GM18858 (cell line): Measurements from ENCODE around the gene MVB12B.

Source experiments
- ATAC-seq: cut with Tn5 transposase; IDR thresholded peaks from one replicate; pipeline ENCODE4 v1.9.1; 2021; ENCODE audit not compliant: unreplicated experiment

Gene MVB12B

DNA sequence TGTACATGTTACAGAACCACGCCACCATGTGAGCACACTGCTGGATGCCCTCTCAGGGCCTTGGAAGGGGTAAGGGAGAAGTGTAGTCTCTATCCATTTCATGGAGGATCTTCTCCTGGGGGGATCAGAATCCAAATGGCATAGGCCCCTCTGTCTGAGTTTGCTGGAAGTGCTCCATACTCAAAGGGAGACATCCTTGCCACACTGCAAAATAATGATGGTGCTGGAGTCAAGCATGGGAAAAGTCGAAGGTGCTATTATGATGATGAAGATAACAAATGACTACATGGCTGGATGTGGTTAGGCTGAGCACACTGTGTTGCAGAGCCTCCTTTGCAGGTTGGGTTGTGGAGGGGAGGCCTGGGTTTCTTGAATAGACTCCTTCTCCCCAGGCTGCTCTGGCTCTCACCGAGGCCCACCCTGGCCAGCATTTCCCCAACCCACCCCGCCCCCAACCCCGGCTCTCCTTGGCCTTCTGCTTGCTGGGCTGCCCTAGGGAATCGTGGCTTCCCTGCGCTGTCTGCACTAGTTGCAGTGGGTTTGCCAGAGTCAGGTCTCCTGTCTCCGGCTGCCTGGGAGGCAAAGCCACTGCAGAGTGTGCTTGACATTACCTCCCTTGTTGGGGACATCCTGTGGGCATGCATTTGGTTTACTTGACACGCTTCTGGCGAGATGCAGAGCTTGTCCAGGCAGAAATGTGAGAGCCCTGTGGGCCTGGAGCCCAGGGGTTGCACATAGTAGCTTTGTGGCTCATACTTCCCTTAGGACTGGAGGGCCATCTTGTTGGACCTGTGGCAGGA is 3.0 kb downstream of the MVB12B start:
- ATAC-seq = no peak

DNA sequence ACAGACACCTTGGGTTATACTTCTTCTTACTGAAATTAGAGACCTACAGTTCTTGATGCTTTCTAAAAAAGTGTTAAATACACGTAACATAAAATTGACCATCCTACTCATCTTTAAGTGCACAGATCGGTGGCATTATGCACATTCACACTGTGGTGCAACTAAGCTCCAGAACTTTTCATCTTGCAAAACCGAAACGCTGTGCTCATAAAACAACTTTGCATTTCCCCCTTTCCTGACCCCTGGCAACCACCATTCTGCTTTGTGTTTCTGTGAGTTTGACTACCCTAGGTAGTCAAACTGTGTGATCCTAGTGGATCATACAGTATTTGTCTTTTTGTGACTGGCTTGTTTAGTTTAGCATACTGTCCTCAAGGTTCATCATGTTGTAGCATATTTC is 3.9 kb downstream of the MVB12B start:
- ATAC-seq = no peak

DNA sequence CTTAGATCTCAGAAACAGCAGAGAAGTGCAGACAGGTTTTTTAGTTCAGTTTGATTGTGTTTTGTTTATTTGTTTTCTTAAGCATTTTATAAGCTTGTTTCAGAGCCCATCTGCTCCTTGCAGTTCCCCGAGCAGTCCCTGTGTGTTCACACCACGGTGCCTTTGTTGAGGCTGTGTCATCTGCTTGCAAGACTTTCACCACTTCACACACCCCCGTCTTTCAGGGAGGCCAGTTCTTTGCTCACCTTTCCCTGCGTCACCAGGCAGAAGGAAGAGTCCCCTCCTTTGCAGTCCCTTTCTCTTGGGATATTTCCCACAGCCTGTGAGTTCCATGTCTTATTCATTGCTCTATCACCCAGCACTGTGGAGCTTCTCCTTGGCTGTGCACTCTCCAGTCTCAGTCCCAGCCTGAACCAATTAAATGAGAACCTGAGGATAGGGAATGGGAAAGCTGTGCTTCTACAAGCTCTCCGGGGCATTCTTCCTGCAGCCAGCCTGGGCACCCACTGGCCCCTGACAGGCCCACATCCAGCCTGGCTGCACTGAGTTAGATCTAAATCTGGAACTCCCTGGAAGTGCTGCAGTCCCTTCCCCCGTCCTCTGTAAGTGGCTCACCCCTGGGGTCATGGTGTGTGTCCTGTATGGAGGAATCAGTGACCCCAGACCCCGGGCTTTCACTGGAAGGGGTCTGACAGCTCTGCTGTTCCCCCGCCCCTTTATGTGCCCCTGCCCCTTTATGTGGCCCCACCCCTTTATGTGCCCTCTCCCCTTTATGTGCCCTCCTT is 5.5 kb downstream of the MVB12B start:
- no peak for ATAC-seq

DNA sequence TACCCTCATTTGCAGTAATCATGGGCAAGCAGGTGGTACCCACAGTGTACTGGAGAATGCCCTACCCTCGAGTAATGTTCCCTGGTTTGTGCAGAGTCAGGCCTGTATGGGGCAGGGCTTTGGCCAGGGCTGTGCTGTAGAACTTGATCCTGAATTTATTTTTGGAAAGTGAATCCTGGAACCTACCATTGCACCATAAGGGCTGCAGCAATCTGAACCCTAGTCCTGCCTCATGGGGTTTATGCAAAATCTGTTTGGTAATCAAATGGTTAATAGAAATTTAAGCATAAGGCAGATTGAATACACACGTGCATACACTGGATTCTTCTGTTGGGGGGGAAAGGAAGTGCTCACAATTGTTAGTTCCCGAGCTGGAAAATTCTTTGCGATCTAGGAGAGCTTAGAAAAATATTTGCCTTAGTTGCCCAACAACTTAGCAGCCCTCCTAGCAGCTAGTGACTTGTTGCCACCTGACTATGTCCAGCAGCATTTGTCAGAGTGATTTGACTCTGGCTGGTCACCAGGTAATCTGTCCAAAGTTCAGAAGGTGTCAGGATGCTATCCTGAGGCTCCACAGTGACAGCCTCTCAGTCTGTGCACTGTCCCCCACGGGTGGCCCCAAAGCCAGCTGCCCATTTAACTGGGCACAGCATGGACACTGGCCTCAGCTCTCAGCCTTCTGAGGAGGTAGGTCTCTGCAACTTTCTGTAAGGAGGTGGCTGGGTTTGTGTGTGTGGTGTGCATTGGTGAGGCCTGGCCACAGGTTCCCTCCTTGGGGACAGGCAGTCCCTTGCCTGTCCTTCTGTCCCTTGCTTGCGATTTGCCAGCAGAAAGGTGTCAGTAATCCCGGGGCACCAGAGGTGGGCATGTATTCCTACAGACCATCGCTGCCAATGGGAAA is 8.3 kb downstream of the MVB12B start:
- no peak for ATAC-seq

DNA sequence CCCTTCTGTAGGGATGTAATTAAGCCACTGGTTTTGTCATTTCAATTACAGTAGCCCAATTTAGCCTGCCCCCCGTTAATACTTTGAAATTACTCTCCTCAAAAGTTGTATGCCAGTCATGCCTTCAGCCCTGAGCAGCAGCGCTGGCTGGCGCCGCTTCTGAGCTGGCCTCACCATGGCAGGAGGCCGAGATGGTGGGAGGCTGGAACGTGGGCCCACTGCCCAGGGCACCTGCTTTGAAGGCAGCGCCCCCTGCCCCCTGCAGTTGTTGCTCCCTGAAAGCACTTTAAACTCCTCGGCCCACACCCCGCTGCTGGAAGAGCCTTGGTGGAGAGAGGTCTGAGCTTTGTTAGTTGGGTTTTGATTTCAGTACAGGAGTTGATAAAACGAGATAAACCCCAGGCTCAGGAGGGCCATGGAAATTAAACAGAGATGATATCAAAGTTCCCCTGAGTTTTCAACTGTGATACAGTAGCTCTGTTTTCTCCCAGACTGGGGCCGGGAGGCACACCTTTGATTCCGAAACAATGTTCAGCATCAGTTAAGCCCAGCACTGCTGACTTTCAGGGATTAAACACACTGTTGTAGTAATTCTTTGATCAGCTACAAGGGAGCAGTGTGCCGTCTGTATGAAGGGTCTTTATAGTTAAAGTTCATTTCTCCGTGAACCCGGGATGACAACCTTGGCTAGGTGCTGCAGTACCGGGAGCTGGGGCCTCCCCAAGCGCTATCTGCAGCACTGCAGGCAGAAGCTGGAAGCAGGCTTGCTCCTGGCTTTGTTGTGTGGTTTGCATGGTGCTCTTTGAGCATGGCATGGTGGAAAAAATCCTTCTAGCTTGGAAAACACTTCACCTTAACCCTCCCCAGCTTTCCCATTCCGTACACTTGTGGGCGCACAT is 9.5 kb downstream of the MVB12B start:
- ATAC-seq = no peak

DNA sequence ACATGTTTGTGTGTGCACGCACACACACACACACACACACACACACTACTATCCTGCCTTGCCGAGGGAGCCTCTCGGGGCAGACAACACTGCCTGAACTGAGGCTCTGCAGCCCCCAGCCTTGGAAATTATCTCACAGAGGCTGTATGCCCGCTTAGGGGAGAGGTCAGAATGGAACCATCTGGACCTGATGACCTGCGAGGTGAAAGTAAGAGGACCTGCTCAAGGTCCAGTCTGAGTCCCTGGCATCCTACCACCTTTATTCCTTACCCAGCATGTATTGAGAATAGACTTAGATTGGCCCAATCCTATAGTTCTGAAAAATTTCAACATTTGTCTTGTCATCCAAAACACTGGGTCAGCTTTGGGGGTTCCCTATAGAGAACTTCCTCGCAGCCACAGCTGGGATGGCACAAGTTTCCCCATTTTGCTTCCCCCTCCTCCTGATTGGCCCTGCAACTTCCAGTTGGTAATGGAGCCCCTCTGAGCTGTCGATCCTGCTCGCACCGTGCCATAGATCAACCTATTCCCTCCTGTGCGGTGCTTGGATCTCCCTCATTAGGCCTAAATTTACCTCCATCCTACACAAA is 10.2 kb downstream of the MVB12B start:
- ATAC-seq = no peak

DNA sequence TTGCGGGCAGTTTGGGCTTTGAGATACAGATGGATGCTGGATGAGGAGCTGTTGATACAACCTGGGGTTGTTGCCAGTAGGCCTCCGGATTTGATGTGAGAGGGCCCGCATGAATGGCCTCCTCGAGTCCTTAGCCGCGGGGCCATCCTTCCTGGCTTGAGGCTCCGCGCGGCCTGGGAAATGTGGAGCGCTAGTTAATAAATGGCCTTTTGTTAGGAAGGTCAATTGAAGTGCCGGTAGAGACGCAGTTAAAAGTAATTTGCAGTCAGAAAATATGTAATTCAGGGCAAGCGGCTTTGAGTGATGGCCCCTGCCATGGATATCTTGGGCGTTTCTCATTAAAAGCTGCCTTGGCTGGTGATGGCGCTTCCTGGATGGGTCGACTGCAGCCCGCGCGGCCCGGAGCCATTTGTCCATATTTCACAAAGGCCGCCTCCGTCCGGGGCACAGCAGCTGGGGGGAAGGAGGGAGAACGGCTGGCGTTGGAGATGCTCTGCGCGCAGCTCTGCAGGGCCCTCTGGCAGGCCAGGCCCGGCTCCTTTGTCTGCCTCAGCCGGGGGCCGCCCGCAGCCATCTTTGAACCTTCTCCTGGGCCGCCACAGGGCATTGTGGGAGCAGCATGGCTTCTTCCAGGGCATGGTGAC is 11.2 kb downstream of the MVB12B start:
- no peak for ATAC-seq

DNA sequence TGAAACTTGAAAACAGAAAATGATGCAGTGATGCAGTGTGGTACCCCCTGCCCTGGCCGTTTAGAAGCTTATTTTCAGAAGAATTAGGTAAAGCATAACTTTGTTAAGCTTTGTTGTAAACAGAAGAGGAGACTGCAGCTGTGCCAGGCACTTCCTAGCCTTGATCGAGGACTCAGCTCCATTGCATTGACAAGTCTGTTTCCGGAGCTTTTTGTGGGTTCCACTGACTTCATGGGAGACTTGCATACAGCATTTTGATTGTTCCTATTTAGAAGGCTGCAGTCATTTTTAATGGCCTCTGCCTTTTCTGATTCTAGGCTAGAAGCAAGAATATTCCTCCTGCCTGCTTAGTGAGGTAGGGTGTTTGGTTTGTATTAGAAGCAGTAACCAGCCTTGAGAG is 12.3 kb downstream of the MVB12B start:
- no peak for ATAC-seq

DNA sequence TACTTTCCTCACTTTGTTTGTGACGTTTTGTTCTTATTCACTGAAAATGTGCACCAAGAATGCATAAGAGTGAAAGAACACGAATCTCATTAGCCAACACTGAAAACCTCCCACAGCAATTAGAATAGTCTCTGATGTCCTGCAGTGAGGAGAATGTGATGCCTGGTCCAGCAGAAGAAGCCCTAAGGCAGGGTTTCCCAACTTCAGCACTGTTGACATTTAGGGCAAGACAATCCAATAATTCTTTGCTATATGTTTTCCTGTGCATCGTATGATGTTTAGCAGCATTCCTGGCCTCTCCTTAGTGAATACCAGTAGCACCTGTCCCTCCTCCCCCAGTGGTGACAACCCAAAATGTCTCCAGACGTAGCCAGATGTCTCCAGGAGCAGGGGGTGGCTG is 14.8 kb downstream of the MVB12B start:
- ATAC-seq = no peak

DNA sequence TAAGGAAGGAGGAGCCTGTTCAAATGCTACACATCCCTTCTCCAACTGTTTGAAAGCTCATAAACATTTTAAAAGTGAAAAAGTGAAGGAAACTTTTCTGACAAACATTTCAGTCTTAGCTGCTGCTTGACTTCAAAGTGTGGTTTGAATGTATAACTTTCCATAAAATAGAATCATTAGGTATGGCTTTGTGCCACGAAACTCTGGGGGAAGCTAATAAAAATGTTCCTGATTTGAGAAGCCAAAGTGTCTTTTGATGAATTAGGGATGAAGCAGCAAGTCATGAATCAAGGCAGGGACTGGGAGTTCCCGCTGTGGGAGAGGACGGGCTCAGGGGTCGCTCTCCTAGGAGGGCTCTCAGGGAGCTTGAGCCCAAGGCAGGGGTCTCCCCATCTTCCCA is 15.3 kb downstream of the MVB12B start:
- ATAC-seq = no peak

DNA sequence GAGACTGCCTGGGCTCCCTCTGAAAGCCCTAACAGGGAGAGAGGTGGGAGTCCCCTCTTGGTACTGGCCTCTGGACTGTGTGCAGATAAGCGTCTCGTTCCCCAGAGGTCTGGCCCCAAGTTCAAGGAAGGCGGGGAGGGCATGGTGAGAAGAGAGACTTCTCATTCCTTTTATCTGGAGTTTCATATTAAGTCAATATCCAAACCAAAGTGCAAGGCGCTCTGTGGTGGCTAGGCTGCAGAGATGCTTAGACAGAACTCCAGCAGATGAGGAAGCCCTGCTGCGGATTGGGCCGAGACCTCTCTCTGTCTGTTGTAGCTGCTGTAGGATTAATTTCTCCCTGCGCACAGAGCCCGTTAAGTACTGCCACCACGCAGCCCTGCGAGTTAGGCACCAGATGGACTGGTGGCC is 16.0 kb downstream of the MVB12B start:
- ATAC-seq = no peak

DNA sequence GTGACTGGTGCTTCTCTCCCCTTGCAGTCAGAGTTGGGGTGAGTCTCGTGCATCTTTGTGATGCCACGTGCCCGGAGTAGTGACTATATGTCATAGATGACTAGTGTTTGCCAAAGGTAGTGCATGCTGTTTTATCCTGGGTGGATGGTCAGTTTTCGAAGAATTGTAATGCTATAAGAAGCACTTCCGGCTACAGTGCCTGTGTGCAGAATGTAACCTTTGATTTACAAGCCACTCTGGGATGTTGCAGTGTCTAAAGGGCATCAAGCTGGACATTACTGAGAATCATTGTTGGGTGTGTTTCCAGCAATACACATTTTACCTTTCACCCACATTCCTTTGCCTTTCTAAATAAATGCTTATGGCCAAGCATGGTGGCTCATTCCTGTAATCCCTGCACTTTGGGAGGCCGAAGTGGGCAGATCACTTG is 16.7 kb downstream of the MVB12B start:
- no peak for ATAC-seq

DNA sequence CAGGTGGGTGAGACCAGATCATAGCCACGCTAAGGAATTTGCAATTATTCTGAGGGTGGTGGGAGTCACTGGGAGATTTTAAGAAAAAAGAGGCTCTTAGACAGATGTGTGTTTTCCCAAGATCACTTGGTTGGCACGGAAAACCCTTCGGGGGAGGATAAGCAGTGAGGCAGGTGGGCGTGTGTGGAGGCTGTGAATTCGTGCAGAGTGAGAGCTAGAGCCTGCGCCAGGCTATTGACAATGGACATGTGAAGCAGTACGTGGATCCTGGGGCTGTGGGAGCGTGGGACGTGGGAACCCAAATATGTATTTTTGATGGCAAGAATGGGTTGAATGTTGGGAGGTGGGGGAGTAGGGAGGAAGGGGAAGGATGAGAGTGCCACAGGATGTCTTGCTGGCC is 19.4 kb downstream of the MVB12B start:
- no peak for ATAC-seq

DNA sequence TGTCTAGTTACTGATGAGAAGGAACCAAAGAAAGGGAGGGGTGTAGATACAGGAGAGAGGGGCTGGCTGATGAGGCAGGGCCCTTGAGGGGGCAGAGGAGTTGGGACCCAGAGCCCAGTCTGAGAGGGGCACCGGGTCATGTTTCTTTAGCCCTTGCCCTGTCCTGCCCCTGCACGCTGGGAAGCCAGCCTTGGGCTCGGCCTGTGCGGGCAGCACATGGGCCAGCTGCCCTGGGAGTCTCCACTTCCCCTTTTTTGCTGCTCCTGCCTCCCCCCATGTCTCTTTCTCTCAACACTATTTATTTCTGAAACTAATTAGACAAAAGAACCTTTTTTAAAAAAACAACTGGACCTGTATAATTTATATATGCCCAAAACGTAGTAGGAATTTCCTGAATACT is 20.5 kb downstream of the MVB12B start:
- ATAC-seq = no peak

DNA sequence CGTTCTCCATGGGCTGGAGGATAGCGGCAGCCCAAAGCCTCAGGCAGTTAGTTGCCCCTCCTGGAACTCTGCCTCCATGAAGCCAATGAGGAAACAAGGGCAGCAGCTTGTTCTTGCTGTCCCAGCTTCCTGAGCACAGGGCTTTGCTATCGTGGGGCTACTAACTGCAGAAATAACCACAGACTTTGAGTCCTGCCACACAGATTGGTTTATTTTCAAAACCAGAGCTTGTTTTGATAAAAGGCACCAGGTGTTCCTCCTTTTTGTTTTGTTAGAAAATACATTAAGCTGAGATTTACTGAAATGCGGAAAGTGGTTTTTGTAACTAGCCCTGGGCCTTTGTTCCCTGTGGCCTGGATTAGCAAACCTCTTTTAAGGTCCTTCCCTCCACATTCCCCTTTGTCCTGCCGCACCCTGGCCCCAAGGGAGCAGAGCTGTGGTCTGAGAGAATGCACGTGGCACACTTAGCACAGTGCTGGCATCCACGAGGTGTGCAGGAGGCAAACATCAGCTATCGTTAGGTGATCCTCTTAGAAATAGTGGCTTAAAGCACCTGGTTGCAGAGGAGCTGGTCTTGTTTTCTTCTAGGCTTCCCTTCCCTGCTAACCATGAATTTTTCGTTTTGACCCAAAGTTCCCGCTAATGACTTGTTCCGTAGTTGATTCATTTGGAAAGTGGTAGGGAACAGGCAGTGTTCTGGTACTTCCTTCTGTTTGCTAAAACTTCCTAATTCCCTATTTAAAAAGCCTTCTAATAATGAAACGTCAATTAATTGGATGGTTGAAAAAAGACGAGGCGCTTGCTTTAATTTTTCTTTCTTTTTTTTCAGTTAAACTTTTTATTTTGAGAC is 21.5 kb downstream of the MVB12B start:
- no peak for ATAC-seq

DNA sequence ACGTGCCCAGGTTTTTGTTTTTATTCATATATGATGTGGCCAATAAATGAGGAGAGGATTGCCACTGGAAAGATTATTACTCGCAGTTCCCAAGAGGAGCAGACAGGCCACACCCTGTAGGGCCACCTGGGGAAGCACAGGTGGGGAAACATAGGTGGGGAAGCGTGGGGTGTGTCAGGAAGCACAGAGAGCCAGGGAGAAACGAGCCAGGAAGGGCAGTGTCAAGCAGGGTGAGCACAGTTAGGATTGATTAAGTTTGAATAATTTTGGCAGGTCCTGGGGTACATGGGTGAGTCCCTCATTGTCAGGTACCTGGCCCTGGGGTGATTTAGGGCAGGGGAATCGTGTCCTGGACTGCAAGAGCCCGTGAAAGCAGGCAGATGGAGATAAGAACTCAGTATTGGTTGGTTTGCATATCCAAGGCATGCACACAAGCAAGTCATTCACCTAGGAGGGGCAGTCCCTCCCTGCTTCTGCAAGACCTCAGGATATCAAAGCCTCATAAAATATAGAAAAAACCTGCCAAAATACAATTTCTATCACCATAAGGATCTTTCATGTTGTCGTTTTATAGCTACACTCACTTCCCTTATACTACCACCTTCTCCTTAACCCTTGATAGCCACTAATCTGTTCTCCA is 22.4 kb downstream of the MVB12B start:
- no peak for ATAC-seq

DNA sequence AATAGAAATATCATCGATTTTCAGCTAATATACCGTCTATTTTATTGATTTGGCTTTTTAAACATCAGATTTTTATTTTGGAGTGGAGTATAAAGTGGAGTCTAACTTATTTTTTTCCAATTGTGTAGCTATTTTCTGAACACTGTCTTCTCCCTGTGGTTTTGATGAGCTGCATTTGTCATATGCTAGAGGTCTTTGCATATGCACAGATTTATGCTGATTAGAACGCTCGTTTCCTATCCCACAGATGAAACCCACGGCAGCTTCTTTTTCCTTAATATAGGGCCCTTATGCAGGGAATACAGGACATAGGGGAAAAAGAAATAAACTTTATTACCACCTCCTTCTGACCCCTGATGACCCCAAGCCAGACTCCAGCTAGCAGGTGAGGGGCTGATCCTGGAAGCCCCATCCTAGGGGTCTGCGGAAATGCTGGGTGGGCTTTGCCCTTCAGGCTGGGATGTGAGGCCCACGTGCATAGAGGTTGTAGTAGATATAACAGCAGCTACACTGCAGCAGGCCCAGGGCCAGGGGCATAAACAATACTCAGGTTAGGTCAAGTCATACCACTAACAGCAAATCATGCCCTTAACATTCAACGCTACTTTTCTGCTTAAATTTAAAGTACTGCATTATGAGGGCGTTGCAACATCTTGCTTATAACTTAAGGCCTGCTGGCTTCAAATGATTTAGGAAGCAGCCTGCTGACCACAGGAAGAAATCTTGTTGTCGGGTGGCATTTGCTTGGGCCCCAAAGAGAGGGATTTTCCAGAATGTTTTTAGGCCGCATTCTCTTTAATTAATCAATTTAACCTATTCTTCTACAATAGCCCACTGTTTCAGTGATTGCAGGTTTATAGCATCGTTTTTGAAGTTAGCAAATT is 28.5 kb downstream of the MVB12B start:
- ATAC-seq = no peak
